Parathyroid adenoma (tissue), 2 donors: ENCODE measurements around the gene EML1.
A peak's percentile ranks its signal among the peaks of the same experiment; 100 is the strongest.

Experiments used
- H2AFZ ChIP-seq: fragments of 300-600 bp; sonication (generic); one replicate; pipeline ENCODE4 v1.7.0; 2017; ENCODE audit warnings: antibody characterized with exemption, mild to moderate bottlenecking
- H3K27ac ChIP-seq: fragments of 300-600 bp; sonication (generic); one replicate; pipeline ENCODE4 v1.7.0; 2017
- H3K27me3 ChIP-seq: fragments of 300-600 bp; sonication (generic); one replicate; pipeline ENCODE4 v1.7.0; 2017; ENCODE audit warnings: low read length; ENCODE audit not compliant: control insufficient read depth, insufficient read depth
- H3K36me3 ChIP-seq: fragments of 300-600 bp; sonication (generic); one replicate; pipeline ENCODE4 v1.7.0; 2017; ENCODE audit warnings: low read length; ENCODE audit not compliant: control insufficient read depth, insufficient read depth
- H3K4me1 ChIP-seq: fragments of 300-600 bp; sonication (generic); one replicate; pipeline ENCODE4 v1.7.0; 2017; ENCODE audit warnings: control low read depth
- H3K4me2 ChIP-seq: fragments of 300-600 bp; sonication (generic); one replicate; pipeline ENCODE4 v1.7.0; 2017; ENCODE audit warnings: low read length
- H3K4me3 ChIP-seq: fragments of 300-600 bp; sonication (generic); one replicate; pipeline ENCODE4 v1.7.0; 2017; ENCODE audit warnings: low read depth, low read length
- H3K79me2 ChIP-seq: fragments of 300-600 bp; sonication (generic); one replicate; pipeline ENCODE4 v1.7.0; 2017; ENCODE audit warnings: control low read depth
- H3K9ac ChIP-seq: fragments of 300-600 bp; sonication (generic); one replicate; pipeline ENCODE4 v1.7.0; 2017; ENCODE audit warnings: mild to moderate bottlenecking
- H3K9me3 ChIP-seq: fragments of 300-600 bp; sonication (generic); one replicate; pipeline ENCODE4 v1.7.0; 2017; ENCODE audit warnings: low read length; ENCODE audit not compliant: control insufficient read depth
- TF ChIP-seq, protein P1 (sequence below): fragments of 300-600 bp; sonication (generic); IDR thresholded peaks from one replicate; pipeline ENCODE4 v1.7.0; 2017; ENCODE audit warnings: antibody characterized with exemption, mild to moderate bottlenecking
- donor health status: primary hyperparathyroidism.

EML1 gene

DNA sequence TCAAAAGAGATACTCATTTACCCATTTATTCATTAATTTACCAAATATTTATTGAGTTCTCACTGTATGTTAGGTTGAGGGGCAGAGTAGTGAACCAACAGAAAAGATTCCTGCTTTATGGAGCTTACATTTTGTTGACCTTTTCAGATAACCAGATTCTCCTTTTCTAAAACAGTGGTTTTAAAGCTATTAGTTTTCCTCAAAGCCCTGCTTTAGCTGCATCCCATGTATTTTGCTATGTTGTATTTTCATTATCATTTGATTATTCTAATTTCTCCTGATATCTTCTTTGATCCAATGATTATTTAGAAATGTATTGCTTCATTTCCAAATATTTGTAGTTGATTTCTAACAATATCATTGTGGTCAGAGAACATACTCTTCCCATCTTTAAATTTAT is 53.6 kb downstream of the EML1 start:
- TF ChIP-seq, protein P1, sequence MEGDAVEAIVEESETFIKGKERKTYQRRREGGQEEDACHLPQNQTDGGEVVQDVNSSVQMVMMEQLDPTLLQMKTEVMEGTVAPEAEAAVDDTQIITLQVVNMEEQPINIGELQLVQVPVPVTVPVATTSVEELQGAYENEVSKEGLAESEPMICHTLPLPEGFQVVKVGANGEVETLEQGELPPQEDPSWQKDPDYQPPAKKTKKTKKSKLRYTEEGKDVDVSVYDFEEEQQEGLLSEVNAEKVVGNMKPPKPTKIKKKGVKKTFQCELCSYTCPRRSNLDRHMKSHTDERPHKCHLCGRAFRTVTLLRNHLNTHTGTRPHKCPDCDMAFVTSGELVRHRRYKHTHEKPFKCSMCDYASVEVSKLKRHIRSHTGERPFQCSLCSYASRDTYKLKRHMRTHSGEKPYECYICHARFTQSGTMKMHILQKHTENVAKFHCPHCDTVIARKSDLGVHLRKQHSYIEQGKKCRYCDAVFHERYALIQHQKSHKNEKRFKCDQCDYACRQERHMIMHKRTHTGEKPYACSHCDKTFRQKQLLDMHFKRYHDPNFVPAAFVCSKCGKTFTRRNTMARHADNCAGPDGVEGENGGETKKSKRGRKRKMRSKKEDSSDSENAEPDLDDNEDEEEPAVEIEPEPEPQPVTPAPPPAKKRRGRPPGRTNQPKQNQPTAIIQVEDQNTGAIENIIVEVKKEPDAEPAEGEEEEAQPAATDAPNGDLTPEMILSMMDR, result no peak
- Histone ChIP-seq H3K36me3 (no peaks in the 10 kb centered on the region), H3K9me3 (no peaks in the 10 kb centered on the region), H3K27ac (no peak overlapping the region), H3K27me3 (no peaks in the 10 kb centered on the region), H3K4me1 (no peaks in the 10 kb centered on the region), H3K79me2 (peaks cover 4% of the 10 kb centered on the region), H2AFZ (no peak overlapping the region), H3K4me2 (no peak overlapping the region), H3K9ac (no peak overlapping the region), H3K4me3 (no peak overlapping the region)

DNA sequence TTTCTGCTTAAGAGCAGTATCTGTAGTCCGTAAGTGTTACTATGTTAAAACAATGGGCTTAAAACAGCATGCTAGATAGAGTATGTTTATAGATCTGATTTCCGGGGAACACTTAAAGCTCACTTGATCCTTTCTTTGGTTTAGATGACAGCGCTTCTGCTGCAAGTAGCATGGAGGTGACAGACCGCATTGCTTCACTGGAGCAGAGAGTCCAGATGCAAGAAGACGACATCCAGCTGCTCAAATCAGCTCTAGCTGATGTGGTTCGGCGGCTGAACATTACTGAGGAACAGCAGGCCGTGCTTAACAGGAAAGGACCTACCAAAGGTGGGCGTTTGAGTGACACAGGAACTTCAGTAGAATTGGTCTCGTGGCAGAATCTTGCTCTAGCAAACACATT is 57.5 kb downstream of the EML1 start:
- peaks cover 4% of the 10 kb centered on the region for H3K79me2 ChIP-seq
- H3K4me3 ChIP-seq, result no peak overlapping the region
- peaks cover 12% of the 10 kb centered on the region for H3K4me1 ChIP-seq
- no peak overlapping the region for H3K9ac ChIP-seq
- no peak overlapping the region for H3K27ac ChIP-seq
- no peaks in the 10 kb centered on the region for H3K9me3 ChIP-seq
- no peak overlapping the region for H2AFZ ChIP-seq
- H3K4me2 ChIP-seq, result no peak overlapping the region
- TF ChIP-seq, protein P1, result no peak
- H3K36me3 ChIP-seq, result no peaks in the 10 kb centered on the region
- H3K27me3 ChIP-seq, result no peaks in the 10 kb centered on the region

DNA sequence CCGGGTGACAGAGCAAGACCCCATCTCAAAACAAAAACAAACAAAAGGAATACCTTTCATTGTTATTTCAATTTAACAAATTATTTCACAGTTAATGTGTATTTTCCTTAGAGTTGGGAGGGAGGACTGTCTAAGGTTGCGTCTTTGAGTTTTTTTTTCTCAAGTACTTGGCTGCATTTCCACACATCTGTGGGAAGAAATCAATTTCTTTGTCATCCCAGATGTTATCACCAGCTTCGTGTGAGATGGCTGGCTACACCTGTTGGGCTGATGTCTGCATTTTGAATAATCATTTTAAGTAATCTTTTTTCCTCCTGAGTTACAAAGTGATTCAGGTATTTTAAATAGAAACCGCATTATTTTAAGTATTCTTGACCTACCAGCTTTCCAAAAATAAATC is 59.4 kb downstream of the EML1 start:
- H3K27me3 ChIP-seq, result no peaks in the 10 kb centered on the region
- no peak overlapping the region for H3K9ac ChIP-seq
- peak overlapping the region; percentile 52 for H3K4me3 ChIP-seq
- H3K9me3 ChIP-seq, result no peaks in the 10 kb centered on the region
- H3K36me3 ChIP-seq, result no peaks in the 10 kb centered on the region
- peaks cover 4% of the 10 kb centered on the region for H3K79me2 ChIP-seq
- peak overlapping the region; percentile 70 for H3K4me2 ChIP-seq
- no peak overlapping the region for H2AFZ ChIP-seq
- TF ChIP-seq, protein P1, result no peak
- peaks cover 12% of the 10 kb centered on the region for H3K4me1 ChIP-seq
- peak overlapping the region; percentile 64 for H3K27ac ChIP-seq

DNA sequence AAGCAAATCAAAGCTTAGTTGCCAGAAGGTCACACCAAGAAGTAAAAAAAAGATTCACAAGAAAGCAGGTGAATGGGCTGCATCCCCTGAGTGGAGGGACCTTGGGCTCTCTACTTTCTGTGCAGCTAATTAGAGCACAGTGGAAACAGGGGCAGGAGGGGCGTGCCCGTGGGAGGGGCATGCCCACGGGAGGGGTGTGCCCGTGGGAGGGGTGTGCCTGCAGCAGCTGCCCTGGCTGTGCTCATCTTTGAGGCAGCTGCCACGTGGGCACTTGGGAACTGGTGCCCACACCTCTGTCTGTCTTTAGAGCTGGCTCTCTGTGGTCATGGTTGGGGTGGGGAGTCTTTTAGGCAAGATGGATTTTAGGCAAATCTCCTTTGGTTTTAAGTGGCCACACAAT is 60.0 kb downstream of the EML1 start:
- Histone ChIP-seq H3K4me1 (peaks cover 12% of the 10 kb centered on the region), H3K4me2 (peak overlapping the region; percentile 70), H3K4me3 (peak overlapping the region; percentile 52), H3K9ac (no peak overlapping the region), H3K27ac (peak overlapping the region; percentile 64), H3K27me3 (no peaks in the 10 kb centered on the region), H2AFZ (no peak overlapping the region), H3K36me3 (no peaks in the 10 kb centered on the region), H3K9me3 (no peaks in the 10 kb centered on the region), H3K79me2 (peaks cover 4% of the 10 kb centered on the region)
- TF ChIP-seq, protein P1, result no peak

DNA sequence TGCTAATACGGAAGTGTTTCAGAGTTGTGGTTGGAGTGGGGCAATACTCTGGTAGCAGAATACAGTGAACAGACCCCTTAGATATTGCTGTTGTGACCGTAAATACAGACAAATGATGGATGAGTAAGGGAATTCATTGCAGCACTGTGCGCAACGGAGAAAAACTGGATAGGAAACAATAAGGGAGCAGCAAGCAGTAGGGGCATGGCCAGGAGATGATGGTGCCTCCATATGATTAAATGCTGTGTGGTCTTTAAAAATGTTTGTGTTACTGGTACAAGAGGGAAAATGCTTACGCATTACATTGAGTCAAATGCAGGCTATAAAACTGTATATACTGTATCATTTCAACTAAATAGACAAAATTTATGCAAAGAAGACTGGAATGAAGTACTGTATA is 61.6 kb downstream of the EML1 start:
- H3K27me3 ChIP-seq, result no peaks in the 10 kb centered on the region
- TF ChIP-seq, protein P1, result no peak
- no peaks in the 10 kb centered on the region for H3K36me3 ChIP-seq
- H3K4me3 ChIP-seq, result no peak overlapping the region
- H2AFZ ChIP-seq, result no peak overlapping the region
- no peak overlapping the region for H3K9ac ChIP-seq
- H3K79me2 ChIP-seq, result peaks cover 3% of the 10 kb centered on the region
- peaks cover 12% of the 10 kb centered on the region for H3K4me1 ChIP-seq
- no peak overlapping the region for H3K4me2 ChIP-seq
- no peak overlapping the region for H3K27ac ChIP-seq
- no peaks in the 10 kb centered on the region for H3K9me3 ChIP-seq
